ENCODE data around the gene HES1. TPM values are rescaled to one million over a fixed set of nuclear protein-coding genes. Genes with fewer than 3 reads are reported as not detected.
"Not testable (repeated sequence)": the region's sequence is repeated elsewhere in the genome, so short reads cannot be mapped to it uniquely, and the experiment has no call there.

Gene HES1
- polyA plus RNA-seq, 5 donors, result 84.7 to 142 (median 113) TPM

- no peak for DNase-seq
Observed at GRCh38 chr3:194124193-194124592, 11.8 kb upstream of the HES1 start.

DNA sequence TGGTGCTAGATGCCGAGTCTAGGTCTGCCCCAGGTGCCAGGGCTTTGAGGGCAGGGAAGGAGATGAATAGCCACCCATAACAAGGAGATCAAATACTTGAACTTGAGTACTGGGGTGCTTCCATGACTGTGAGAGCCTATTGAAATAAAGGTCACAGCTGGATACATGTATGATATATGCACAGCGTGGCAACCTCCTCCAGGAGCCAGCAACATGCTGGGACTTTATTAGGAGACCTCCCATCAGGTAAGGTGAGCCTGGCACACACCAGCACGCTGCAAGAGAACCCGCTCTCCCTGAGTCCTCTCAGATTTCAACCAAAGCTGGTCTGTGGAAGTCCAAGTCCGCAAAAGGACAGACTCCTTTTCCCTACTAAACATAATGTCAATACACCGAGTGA lies 10.5 kb upstream of the HES1 start:
- DNase-seq, result no peak

- DNase-seq, result no peak
Observed at GRCh38 chr3:194126790-194127189, 9.2 kb upstream of the HES1 start.

- no peak for DNase-seq
Observed at GRCh38 chr3:194128202-194128918, 7.6 kb upstream of the HES1 start.

- not testable (repeated sequence) for DNase-seq
Observed at GRCh38 chr3:194128919-194129295, 7.0 kb upstream of the HES1 start.

DNA sequence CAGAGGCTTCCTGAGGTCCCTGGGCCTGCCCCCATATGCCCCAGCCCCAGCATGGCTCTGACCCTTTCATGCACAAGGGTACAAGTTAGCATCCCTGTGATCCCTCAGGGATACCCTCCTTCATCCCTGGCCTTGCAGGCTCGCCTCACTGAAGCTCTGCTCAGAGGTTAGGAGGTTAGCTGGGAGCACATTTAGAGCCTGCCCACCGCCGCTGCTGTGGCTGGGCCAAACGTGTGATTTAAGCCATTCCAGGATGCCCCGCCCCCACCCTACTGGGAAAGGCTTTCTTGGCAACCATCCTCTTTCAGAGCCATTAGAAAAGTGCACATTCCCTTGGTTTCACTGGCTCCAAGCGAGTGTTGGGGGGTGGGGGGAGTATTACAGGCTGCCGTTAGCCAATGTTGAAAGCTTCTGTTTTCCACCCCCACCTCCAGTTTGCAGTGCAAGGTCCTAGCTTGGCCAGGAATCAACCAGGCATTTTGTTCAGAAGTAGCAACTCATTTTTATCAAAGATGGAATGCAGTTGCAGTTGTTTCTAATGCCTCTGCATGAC lies 6.3 kb upstream of the HES1 start:
- peak; percentile 53 to 60 for DNase-seq

DNA sequence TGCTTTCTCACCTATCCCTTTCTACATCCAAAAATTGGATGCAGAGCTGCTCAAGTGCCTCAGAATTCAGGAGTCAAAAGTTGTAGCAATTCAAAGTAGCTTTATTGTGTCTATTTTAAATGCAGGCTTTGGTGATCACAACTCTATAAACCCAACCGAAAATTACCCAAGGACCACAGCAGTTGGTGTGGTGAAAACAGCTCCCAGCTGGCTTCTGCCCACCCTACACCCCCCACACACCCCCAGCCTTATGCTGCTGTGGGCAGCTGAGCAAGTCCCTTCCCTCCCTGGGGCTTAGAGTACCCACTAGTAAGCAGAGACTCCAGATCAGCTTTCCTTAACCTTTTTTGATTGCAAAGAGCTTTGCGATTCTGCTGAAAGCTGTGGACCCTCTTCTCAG lies 5.8 kb upstream of the HES1 start:
- no peak for DNase-seq

DNA sequence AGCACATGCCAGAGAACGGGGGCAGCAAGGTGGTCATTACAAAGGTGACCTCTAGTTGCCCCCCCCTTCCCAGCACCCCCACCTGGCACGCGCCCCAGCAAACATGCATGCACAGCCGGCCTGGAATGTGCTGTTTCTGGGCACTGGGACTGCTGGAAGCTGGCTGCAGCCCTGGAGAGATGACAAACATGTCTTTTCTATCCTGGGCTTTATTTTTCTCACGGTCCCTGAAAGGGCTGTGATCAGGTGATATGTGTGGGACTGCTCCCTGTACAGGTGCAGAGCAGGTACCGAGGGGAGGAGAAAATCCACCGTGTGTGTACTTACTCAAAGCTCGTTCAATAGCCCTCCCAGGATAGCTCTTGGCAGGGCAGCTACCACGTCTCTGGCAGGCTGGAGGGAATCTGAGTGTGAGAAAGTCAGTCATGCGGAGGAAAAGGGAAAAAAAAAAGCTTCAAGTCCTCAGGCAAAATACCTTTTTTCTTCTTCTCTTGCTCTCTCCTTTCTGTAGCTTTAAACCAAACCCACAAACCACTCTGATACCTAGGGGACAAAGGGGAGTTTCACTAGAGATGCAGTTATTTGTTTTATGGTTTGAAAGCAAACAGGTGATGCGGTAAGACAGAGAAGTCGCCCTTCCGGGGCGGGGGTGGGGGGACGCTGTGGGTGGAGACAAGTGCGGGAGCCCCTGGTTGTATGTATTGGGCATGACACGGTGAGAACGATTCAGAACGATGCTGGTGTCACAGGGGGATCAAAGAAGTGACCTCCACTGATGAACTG lies 5.0 kb upstream of the HES1 start:
- no peak for DNase-seq

DNA sequence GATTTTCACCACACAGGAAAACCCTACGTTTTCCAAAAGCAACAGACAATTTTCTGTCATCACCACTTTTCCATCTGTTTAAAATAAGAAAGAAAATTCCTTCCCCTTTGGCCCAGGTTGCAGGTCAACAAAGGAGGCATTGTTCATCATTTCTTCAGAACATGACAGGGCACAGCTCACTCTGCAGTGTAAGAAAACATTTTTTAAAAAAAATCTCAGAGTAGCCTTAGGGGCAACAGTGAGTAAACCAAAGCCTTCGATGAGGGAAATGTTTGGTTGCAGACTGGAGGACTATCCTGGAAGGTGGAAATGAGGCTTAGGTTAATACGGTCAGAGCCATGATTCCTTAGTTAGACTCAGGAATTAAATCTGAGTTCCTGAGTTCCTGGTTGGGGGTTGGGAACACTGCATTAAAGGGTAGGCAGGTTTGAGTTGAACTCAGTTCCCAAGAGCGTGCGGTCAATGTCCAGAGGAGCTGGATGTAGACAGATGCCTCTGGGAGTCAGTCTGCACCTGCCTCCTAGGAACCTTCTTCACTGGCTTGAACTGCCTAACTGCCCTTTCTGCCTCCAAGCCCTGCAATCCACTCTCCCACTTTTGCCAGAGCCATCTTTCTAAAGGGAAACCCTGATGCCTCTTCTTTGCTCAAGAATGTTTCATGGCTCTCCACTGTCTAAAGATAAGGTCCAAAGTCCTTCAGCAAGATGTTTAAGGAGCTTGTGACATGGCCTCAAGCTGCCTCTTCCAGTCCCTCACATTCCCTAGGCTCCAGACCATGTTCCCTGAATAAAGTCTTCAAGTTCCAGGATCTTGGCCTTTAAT lies 3.3 kb upstream of the HES1 start:
- DNase-seq, result no peak

DNA sequence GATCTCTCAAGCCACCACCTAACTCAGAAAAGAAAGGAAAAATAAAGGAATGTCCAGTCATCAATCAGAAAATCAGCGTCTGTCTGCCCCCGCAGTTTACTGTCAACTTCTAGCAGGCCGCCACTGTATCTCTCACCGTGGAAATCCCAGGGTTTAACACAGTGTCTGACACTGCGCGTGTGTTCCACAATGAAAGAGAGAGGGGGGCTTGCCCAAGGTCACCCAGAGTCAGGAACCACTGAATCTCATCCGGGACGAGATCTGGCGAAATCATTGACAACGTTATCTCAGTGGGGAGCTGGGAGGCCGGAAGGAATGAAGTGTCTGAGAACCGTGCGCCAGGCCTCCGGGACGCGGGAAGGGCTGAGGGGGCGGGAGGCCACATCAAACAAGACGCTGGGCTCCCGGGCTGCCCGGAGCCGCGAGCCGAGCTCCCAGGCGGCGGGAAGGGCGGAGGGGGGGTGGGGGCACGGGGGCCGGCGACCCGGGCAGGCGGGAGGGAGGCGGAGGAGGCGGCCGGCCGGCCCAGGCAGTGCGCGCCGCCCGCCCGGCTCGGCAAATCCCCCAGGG lies 2.2 kb upstream of the HES1 start:
- DNase-seq, result peak; percentile 77 to 79

- DNase-seq, result no peak
Observed at GRCh38 chr3:194134231-194134756, 1.7 kb upstream of the HES1 start.

DNA sequence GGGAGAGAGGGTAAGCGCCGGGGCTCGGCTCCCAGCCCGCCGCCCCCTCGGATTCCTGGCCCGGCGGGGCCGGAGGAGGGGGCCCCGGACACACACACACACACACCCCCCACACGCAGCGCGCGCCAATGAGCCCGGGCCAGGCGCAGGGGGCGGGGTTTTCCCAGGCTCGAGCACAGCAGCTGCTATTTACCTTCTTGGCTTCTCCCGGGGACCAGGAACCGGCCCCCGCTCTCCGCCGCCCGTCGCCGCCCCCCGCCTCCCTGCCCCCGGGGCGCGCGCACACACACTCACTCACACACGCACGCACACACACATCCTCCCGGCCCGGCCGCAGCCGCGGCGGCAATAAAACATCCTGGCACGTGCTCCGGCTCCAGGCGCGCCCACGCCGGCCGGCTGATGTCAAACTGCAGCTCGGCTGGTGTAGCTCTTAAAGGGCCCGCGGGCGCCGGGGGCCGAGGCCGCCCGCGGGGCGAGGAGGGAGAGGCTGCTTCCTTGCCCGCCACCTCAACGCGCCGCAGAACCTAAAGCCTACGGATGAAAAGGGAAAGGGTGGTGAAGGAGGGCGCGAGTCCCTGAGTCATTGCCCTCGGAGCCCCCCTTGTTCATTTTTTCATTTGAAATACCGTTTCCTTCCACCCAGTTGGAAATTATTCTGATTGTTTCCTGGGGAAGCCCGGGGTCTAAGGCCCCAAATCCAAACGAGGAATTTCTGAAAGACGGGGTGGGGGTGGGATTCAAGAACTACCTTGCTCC lies 1.0 kb upstream of the HES1 start:
- DNase-seq, result peak; percentile 95 to 96

DNA sequence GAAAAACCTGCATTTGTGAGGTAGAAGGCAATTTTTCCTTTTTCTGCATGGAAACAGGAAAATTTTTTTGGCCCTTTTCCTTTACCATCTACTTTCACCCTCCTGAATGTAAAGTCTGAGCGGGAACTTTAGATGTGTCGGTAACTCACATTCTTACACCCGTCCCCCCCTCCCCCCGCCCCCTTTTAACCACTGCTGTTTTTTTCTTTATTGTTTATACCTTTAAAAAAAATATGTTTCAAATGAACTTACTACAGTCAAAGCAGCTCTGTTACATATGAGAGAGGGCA lies 487 bp upstream of the HES1 start:
- DNase-seq, result no peak

DNA sequence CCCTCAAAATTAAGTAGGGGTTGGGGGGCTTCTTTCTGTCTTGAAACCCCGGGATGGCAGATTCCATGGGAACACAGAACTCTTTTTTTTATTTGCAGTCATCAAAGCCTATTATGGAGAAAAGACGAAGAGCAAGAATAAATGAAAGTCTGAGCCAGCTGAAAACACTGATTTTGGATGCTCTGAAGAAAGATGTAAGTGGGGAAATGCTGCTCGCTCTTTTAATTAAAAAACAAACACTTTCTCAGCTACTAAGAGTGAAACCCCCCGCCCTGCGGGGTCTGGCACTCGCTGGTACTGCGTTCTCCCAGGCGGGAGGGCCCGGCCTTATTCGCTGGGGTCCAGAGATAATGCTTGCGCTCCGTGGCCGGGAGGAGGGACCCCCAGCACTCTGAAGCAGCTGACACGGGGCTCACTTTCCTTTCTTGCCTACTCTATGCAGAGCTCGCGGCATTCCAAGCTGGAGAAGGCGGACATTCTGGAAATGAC lies 615 bp downstream of the HES1 start:
- no peak for DNase-seq

- peak in 1 of 2 donors; percentile 48 for DNase-seq
Observed at GRCh38 chr3:194137008-194137505, 1.1 kb downstream of the HES1 start.

DNA sequence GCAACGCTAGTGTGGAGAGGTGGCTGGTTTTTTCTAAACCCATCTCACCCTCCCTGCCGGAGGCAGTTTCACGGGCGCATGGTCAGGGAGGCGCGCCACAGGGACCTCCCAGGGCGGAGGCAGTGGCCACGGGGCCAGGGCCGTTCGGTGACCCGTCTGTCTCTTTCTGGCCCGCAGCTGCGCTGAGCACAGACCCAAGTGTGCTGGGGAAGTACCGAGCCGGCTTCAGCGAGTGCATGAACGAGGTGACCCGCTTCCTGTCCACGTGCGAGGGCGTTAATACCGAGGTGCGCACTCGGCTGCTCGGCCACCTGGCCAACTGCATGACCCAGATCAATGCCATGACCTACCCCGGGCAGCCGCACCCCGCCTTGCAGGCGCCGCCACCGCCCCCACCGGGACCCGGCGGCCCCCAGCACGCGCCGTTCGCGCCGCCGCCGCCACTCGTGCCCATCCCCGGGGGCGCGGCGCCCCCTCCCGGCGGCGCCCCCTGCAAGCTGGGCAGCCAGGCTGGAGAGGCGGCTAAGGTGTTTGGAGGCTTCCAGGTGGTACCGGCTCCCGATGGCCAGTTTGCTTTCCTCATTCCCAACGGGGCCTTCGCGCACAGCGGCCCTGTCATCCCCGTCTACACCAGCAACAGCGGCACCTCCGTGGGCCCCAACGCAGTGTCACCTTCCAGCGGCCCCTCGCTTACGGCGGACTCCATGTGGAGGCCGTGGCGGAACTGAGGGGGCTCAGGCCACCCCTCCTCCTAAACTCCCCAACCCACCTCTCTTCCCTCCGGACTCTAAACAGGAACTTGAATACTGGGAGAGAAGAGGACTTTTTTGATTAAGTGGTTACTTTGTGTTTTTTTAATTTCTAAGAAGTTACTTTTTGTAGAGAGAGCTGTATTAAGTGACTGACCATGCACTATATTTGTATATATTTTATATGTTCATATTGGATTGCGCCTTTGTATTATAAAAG lies 1.8 kb downstream of the HES1 start:
- no peak for DNase-seq

- DNase-seq, result no peak
Observed at GRCh38 chr3:194138732-194139070, 2.8 kb downstream of the HES1 start.

DNA sequence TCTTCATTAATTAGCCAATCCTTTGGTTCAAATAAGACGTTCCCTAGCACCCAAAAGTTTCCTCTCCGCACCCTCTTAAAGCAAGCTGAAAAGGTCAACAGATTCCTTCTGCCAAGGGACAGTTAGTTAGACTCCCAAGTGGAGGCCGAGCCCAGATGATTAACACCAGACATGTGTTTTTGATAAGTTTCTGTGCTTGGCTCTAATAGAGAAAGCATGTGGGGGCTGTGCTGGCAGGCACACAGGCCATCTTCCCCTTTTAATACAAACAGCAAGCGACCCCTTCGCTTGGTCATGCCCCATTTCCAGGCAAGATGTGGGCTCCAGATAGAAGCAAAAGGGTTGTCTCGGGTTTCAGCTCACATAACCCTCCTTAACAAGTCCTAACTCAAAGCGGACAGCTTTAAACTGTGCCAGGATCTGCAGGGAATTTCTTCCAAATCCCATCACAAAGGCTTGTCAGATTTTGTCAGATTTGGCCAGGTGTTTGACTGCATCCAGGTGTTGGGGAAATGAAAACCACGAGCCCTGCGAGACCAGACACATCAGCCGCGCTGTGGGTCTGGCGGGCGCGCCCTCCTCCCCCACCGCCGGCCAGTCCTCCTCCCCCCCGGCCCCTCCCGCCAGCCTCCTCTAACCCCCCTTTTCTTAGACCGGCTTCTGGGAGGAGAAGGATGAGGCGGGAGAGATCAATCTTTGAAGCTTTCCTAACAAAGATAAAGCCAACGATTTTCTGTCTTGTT lies 3.3 kb downstream of the HES1 start:
- peak in 1 of 2 donors; percentile 59 for DNase-seq
